ENCODE measurements around the gene TAT.
"Not testable (repeated sequence)": the region's sequence is repeated elsewhere in the genome, so short reads cannot be mapped to it uniquely, and the experiment has no call there.

GRCh38 chr16:71589334-71589733, 12.4 kb upstream of the TAT start:
- TF ChIP-seq CTCF, POLR2A (IDR thresholded peaks at IDR 0.05): not testable (repeated sequence)

Data from body of pancreas (tissue), 4 donors.